ENCODE measurements around the gene LNPEP. TPM values are rescaled to one million over a fixed set of nuclear protein-coding genes. Genes with fewer than 3 reads are reported as not detected.

The LNPEP gene
- total RNA-seq, 1 donor from 2014 or later = 36.3 TPM

DNA sequence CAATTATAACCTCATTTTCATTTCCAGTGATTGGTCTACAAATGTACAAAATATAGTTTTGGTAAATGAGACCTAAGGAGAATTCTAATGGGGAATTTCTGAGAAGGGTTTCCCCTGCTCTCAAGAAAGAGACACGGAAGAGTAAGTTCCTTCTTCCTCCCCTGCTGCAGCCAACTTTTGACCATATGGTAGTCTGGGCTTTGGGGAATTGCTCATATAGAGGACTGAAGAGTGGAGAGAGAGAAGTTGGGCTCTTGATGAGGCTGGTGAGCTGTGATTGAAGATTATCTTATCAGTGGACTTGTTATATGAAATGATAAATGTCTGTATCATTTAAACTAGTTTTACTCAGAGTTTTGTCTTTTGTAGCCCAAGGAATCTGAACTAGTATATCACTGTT lies 4.3 kb upstream of the LNPEP start:
- Histone ChIP-seq H2AFZ (ENCODE audit: low read depth, low read length) (no peak overlapping the region), H3K9me3 (ENCODE audit: insufficient read depth, low read depth, low read length) (no peaks in the 10 kb centered on the region), H3K4me1 (ENCODE audit: insufficient read depth, low read length) (peaks cover 9% of the 10 kb centered on the region), H3K27ac (ENCODE audit: low read depth, low read length) (no peak overlapping the region), H3K4me3 (ENCODE audit: insufficient read depth, low read depth, low read length) (no peak overlapping the region), H3K27me3 (ENCODE audit: insufficient read depth, low read length) (no peaks in the 10 kb centered on the region), H3K79me2 (ENCODE audit: insufficient read depth, low read length) (peaks cover 4% of the 10 kb centered on the region), H3K4me2 (ENCODE audit: low read length) (no peak overlapping the region), H3K36me3 (ENCODE audit: insufficient read depth, low read length) (no peaks in the 10 kb centered on the region), H4K20me1 (ENCODE audit: insufficient read depth, low read length) (no peaks in the 10 kb centered on the region), H3K9ac (ENCODE audit: low read length) (no peak overlapping the region)
- Mint-ChIP-seq H3K4me1 (ENCODE audit: low read depth, unreplicated experiment) (peaks cover 11% of the 10 kb centered on the region), H3K4me3 (ENCODE audit: unreplicated experiment) (no peak overlapping the region), H3K9me3 (ENCODE audit: unreplicated experiment) (no peaks in the 10 kb centered on the region), H3K36me3 (ENCODE audit: low read depth, unreplicated experiment) (peaks cover 2% of the 10 kb centered on the region), H3K27me3 (ENCODE audit: low read depth, unreplicated experiment) (peaks cover 4% of the 10 kb centered on the region), H3K27ac (ENCODE audit: unreplicated experiment) (no peak overlapping the region)
- FAIRE-seq = no peak
- DNase-seq (ENCODE audit: low read depth) = no peak
- TF ChIP-seq CTCF (IDR thresholded peaks at IDR 0.05; ENCODE audit: insufficient read depth, low read depth, low read length) (no peak), EZH2 (IDR thresholded peaks at IDR 0.05; ENCODE audit: insufficient read depth, low read length) (no peak)

DNA sequence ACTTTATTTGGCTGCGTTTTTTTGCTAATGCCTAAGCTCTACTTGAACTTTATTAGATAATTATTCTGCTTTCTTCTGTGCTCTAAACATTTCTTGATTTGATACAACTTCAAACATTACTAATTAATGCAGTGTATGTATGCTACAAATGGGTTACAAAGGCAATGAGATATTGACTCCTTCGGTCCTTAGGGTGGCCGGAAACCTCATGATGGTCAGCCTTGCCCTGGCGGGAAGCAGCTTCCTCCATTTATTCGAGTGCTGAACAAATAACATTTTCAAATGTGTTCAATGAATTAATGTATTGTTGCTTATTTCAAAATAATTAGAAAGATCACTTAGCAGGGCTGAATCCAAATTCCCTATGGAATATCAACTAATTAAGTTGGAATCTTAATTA lies 3.9 kb upstream of the LNPEP start:
- Mint-ChIP-seq H3K36me3 (ENCODE audit: low read depth, unreplicated experiment) (peaks cover 2% of the 10 kb centered on the region), H3K27me3 (ENCODE audit: low read depth, unreplicated experiment) (peaks cover 4% of the 10 kb centered on the region), H3K4me1 (ENCODE audit: low read depth, unreplicated experiment) (peaks cover 11% of the 10 kb centered on the region), H3K9me3 (ENCODE audit: unreplicated experiment) (no peaks in the 10 kb centered on the region), H3K4me3 (ENCODE audit: unreplicated experiment) (no peak overlapping the region), H3K27ac (ENCODE audit: unreplicated experiment) (peak overlapping the region; percentile 2)
- Histone ChIP-seq H3K4me2 (ENCODE audit: low read length) (no peak overlapping the region), H3K27me3 (ENCODE audit: insufficient read depth, low read length) (no peaks in the 10 kb centered on the region), H3K4me3 (ENCODE audit: insufficient read depth, low read depth, low read length) (no peak overlapping the region), H3K4me1 (ENCODE audit: insufficient read depth, low read length) (peaks cover 10% of the 10 kb centered on the region), H3K27ac (ENCODE audit: low read depth, low read length) (no peak overlapping the region), H4K20me1 (ENCODE audit: insufficient read depth, low read length) (peaks cover 3% of the 10 kb centered on the region), H3K36me3 (ENCODE audit: insufficient read depth, low read length) (no peaks in the 10 kb centered on the region), H3K9ac (ENCODE audit: low read length) (no peak overlapping the region), H3K79me2 (ENCODE audit: insufficient read depth, low read length) (peaks cover 8% of the 10 kb centered on the region), H2AFZ (ENCODE audit: low read depth, low read length) (no peak overlapping the region), H3K9me3 (ENCODE audit: insufficient read depth, low read depth, low read length) (no peaks in the 10 kb centered on the region)
- DNase-seq (ENCODE audit: low read depth) = no peak
- TF ChIP-seq CTCF (IDR thresholded peaks at IDR 0.05; ENCODE audit: insufficient read depth, low read depth, low read length) = no peak
- no peak for TF ChIP-seq EZH2 (IDR thresholded peaks at IDR 0.05; ENCODE audit: insufficient read depth, low read length)
- no peak for FAIRE-seq

DNA sequence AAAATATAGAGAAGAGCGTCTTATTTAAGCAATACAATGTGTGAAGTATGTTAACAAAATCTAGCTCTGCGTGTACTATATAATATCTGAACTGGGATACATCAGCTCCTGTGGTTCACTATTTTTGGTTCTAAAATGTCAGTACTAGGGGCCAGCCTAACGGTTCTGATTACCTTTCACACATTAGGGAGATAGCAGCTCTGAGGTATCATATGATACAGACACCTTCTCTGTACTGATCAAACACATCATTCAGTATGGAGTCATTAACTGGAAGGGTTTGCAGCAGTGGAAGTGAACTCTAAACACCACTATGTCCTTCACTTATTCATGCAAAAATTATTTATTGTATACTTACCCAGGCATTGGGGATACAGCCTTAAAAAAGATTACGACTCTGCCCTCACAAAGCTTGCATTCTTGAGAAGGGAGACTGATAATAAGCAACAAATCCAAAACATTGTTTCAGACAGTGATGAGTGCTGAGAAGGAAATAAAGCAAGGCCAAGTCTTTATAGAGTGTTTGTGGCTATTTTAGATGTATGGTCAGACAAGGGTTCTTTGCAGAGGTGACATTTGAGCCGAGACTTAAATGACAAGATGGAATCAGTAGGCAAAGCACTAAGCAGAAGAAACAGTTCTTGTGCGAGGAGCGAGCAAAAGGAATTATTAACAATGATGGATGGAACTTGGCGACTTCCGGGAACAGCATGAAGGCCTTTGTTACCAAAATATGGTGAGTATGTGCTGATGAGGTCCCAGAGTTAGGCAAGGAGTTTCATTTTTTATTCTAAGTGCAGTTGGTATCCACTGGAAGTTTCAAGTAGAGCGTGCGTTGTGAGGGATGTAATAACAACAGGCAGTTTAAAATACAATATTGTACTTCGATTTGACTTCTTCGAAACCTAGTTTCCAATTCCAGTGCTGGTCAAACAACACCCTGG lies 1.8 kb upstream of the LNPEP start:
- Histone ChIP-seq H3K4me1 (ENCODE audit: insufficient read depth, low read length) (peaks cover 15% of the 10 kb centered on the region), H3K9me3 (ENCODE audit: insufficient read depth, low read depth, low read length) (no peaks in the 10 kb centered on the region), H3K4me3 (ENCODE audit: insufficient read depth, low read depth, low read length) (peak overlapping the region; percentile 96), H3K27me3 (ENCODE audit: insufficient read depth, low read length) (no peaks in the 10 kb centered on the region), H3K9ac (ENCODE audit: low read length) (peak overlapping the region; percentile 94), H2AFZ (ENCODE audit: low read depth, low read length) (peak overlapping the region; percentile 88), H3K27ac (ENCODE audit: low read depth, low read length) (peak overlapping the region; percentile 93), H3K36me3 (ENCODE audit: insufficient read depth, low read length) (no peaks in the 10 kb centered on the region), H3K4me2 (ENCODE audit: low read length) (peak overlapping the region; percentile 97), H3K79me2 (ENCODE audit: insufficient read depth, low read length) (peaks cover 27% of the 10 kb centered on the region), H4K20me1 (ENCODE audit: insufficient read depth, low read length) (peaks cover 20% of the 10 kb centered on the region)
- DNase-seq (ENCODE audit: low read depth) = peak; percentile 53
- Mint-ChIP-seq H3K9me3 (ENCODE audit: unreplicated experiment) (no peaks in the 10 kb centered on the region), H3K4me3 (ENCODE audit: unreplicated experiment) (peak overlapping the region; percentile 97), H3K4me1 (ENCODE audit: low read depth, unreplicated experiment) (peaks cover 17% of the 10 kb centered on the region), H3K27me3 (ENCODE audit: low read depth, unreplicated experiment) (peaks cover 4% of the 10 kb centered on the region), H3K27ac (ENCODE audit: unreplicated experiment) (peak overlapping the region; percentile 97), H3K36me3 (ENCODE audit: low read depth, unreplicated experiment) (peaks cover 2% of the 10 kb centered on the region)
- FAIRE-seq = no peak
- TF ChIP-seq EZH2 (IDR thresholded peaks at IDR 0.05; ENCODE audit: insufficient read depth, low read length) = no peak
- no peak for TF ChIP-seq CTCF (IDR thresholded peaks at IDR 0.05; ENCODE audit: insufficient read depth, low read depth, low read length)

All from astrocyte (in vitro differentiated cells and primary cell).